ENCODE results near the gene CLGN.

DNA sequence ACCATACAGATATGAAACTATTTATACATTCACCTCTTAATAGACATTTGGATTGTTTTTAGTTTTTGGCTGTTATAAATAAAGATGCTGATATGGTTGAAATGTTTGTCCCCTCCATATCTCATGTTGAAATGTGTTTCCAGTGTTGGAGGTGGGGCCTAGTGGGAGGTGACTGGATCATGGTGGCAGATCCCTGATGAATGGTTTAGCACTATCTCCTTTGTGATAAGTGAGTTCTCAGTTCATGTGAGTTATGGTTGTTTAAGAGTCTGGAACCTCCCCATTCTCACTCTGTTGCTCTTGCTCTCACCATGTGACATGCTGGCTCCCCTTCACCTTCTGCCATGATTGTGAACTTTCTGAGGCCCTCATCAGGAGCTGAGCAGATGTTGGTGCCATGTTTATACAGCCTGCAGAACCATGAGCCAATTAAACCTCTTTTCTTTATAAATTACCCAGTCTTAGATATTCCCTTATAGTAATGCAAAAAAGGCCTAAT is 12.2 kb upstream of the CLGN start:
- TF ChIP-seq, protein P1, sequence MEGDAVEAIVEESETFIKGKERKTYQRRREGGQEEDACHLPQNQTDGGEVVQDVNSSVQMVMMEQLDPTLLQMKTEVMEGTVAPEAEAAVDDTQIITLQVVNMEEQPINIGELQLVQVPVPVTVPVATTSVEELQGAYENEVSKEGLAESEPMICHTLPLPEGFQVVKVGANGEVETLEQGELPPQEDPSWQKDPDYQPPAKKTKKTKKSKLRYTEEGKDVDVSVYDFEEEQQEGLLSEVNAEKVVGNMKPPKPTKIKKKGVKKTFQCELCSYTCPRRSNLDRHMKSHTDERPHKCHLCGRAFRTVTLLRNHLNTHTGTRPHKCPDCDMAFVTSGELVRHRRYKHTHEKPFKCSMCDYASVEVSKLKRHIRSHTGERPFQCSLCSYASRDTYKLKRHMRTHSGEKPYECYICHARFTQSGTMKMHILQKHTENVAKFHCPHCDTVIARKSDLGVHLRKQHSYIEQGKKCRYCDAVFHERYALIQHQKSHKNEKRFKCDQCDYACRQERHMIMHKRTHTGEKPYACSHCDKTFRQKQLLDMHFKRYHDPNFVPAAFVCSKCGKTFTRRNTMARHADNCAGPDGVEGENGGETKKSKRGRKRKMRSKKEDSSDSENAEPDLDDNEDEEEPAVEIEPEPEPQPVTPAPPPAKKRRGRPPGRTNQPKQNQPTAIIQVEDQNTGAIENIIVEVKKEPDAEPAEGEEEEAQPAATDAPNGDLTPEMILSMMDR (IDR thresholded peaks at IDR 0.05) = no peak
- no peak for TF ChIP-seq POLR2A (IDR thresholded peaks at IDR 0.05)
